AG09309 (cell line): ENCODE measurements around the gene GNG7.

Experiments used
- DNase-seq: peaks from one replicate; pipeline ENCODE4 v3.0.0-alpha.2; 2010; ENCODE audit warnings: low read depth
- H3K4me3 ChIP-seq: 2 replicates; pipeline ENCODE4 v1.5.1; 2011; ENCODE audit warnings: mild to moderate bottlenecking, low read depth, low read length, moderate library complexity; ENCODE audit not compliant: control insufficient read depth
- TF ChIP-seq, protein P1 (sequence below): IDR thresholded peaks from 2 replicates; pipeline ENCODE4 v1.5.1; 2011; ENCODE audit warnings: mild to moderate bottlenecking, low read depth, low read length, inconsistent platforms; ENCODE audit not compliant: insufficient read depth, control insufficient read depth; ENCODE audit errors: missing control alignments

Gene GNG7

DNA sequence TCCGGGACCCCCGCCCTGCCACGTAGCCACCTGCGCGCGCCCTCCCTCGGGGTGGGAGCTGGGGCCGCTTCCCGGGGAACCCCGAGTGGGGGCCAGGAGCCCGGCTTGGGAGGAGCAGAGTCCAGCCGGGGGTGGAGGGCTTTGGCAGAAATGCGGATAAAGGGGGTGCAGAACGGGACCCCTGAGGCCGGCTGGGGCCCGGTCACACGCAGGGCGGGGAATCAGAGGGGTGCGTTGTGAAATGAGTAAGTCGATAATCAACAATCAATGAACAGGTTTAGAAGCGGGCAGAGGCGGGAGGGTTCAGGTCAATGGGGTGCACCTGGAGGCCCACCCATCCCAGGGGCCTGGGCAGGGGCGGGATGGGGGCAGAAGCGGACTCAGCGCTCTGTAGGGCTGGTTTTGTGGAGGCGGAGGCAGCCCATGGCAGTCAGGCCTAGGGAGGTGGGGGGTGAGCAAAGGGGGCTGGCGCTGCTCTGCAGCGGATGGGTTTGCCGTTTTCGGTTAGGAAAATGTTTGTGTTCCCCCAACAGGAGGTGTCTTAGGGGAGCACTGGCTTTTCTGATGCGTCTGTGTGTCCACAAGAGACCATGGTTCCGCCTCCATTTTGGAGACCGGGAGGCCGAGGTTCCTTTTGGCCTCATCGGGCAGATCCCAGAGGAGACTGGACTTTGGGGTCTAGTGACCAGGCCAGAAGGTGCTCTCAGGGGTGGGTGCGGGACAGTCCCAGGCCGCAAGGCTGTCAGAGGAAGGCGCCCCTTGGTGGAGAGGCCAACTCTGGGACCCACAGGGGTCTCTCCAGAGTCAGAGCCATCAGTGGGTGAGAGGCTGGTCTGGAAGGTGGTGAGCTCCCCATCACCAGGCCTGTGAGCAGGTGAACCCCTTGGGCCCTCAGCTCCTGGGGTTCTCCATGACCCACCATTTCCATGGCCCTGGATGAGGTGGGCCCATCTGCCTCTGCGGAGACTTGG lies 19.4 kb upstream of the GNG7 start:
- no peak for DNase-seq
- H3K4me3 ChIP-seq: peak overlapping the region; percentile 47
- TF ChIP-seq, protein P1, sequence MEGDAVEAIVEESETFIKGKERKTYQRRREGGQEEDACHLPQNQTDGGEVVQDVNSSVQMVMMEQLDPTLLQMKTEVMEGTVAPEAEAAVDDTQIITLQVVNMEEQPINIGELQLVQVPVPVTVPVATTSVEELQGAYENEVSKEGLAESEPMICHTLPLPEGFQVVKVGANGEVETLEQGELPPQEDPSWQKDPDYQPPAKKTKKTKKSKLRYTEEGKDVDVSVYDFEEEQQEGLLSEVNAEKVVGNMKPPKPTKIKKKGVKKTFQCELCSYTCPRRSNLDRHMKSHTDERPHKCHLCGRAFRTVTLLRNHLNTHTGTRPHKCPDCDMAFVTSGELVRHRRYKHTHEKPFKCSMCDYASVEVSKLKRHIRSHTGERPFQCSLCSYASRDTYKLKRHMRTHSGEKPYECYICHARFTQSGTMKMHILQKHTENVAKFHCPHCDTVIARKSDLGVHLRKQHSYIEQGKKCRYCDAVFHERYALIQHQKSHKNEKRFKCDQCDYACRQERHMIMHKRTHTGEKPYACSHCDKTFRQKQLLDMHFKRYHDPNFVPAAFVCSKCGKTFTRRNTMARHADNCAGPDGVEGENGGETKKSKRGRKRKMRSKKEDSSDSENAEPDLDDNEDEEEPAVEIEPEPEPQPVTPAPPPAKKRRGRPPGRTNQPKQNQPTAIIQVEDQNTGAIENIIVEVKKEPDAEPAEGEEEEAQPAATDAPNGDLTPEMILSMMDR: no peak

DNA sequence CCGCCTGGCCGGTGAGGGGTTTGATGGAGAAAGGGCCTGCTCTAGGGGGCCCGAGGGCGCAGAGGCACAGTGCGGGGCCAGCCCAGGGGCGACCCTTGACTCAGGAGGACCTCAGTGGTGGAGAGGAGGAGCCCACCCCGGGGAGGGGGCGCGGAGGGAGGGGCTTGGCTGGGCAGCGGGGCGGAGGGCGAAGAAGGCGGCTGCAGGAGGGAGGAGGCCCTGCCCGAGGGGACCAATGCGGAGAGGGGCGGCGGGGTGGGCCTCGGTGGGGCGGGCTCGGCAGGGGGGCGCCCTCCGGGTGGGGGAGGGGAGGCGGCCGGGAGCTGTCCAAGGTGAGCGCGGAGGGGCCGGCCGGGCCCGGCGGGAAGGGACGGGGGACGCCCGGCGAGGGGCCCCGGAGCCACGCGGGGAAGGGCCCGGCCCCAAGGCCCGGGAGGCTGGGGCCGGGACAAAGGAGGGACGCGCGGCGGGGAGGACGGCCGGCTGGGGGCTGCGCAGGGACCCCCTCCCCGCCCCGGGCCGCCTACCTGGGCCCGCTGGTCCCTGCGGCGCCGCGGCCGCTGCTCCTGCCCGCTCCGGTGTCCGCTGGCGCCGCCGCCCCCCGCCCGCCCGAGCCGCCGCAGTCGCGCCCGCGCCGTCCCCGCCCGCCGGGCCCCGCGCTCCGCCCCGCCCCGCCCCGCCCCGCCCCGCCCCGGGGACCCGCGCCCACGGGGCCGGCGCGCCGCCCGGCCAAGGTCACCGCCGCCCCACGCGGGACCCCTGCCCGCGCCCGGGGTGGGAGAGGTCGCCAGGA lies 18.5 kb upstream of the GNG7 start, which contains the start of gene DIRAS1:
Gene DIRAS1 (minus strand): TSS at position 596 of the 793 bp plus-strand sequence. CDS start 3,566 bp downstream, outside the sequence.
- no peak for DNase-seq
- TF ChIP-seq, protein P1: no peak
- H3K4me3 ChIP-seq: peak within 1 kb of the TSS; percentile 74

DNA sequence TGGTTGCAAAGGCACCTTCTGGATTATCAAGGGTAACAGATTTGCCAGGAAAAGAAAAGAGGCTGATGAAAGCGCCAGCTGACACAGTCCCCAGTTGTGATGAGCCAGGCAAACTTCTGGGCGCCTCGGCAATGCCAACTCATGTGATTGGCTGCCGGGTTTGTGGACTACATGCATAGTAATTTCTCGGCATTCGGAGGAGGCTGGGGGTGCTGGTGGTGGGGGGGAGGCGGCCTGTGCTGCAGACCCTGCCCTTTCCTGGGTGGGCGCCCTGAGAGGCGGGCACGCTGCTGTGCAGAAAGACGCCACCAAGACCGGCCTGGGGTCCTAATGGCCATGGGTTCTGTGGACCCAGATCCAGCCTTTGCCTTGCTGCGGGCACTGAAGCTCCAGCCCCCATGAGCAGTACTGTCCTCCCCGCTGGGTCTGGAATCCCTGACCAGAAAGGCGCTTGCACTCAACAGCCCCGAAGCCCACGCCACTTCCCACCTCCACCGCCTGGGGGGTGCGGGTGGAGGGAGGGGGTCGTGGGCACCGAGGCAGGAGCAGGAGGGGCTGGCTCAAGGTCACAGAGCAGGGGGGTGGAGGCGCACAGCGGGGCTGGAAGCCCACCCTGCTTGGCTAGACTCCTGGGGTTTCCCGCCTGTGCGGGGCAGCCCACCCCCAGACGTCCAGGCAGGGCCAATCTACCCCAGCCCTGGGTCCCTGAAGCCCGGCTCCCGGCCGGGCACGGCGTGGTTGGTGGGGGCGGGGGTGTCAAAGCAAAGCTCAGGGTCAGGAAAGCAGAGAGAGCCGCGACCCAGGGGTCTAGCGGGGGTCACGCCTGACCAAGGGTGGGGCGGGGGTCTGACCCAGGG lies 17.7 kb upstream of the GNG7 start:
- DNase-seq: no peak
- TF ChIP-seq, protein P1: peak; percentile 14
- H3K4me3 ChIP-seq: peak overlapping the region; percentile 74

DNA sequence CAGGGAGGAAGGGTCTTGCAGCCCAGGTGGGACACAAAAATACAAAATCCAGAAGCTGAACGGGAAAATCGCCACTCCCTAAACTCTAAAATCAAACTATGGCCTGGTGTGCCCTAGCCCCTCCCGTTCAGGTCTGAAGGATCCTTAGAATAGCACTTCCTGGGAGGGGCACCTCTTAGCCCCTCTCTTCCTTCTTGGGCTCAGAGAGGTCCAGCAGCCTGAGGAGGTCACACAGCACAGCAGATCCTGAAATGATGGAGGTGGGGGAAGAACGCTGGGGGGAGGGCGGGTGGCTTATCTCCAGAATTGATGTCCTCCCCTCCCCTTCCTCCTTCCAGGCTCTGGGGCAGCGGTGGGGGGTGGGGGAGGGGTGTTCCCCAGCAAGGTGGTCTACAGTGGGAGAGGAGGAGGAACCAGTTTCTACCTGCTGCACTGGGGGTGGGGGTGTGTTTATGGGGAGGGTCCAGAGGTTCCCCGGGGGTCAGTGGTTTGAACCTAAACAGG lies 16.8 kb upstream of the GNG7 start:
- DNase-seq: no peak
- H3K4me3 ChIP-seq: no peak overlapping the region; the same call in 1 of the 2 replicates
- TF ChIP-seq, protein P1: no peak

DNA sequence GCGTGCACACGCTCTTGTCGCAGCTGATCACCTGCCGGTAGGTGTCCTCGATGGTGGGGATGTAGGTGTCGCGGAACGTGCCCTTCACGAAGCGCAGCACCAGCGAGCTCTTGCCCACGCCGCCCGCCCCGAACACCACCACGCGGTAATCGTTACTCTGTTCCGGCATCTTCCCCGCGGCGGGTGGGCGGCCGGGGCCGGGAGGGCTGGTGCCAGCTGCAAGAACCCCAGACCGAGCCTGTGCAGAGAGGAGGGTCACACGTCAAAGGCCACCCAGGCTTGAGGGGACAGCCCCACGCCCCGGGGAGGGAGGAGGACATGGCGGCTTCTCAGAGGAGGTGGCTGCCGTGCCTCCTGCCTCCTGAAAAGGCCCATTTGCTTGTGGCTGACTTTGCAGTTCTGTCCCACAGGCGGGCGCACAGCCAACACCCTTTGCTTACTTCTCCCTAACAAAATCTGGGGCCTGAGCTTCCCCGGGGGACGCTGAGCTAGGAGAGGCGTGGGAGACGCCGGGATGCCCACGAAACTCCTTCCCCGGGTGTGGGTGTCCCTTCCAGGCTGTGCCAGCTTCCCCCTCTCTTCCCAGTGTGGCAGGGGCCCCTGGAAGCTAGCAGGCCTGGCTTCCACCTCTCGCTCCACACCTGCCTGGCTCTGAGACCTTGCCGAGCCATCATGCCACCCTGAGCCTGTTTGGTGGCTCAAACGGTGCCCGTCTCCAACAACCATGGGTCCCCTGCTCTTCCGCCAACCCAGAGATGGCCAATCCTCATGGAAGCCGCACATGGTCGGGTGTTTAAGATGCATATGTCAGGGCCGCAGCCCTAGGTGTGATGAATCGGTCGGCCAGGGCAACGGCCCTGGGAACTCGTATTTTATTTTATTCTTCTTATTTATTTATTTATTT lies 15.4 kb upstream of the GNG7 start:
- H3K4me3 ChIP-seq: no peak overlapping the region
- no peak for DNase-seq
- TF ChIP-seq, protein P1: no peak
